Upper lobe of right lung (tissue), 1 donor: ENCODE data around the gene ALKBH6. TPM values are rescaled to one million over a fixed set of nuclear protein-coding genes. Genes with fewer than 3 reads are reported as not detected.

Experiments used
- ATAC-seq: fragments of 200-7000 bp; cut with Tn5 transposase; one replicate; pipeline ENCODE4 v1.9.1; 2020; ENCODE audit warnings: mild to moderate bottlenecking, moderate library complexity
- DNase-seq: peaks from one replicate; pipeline ENCODE4 v3.0.0-alpha.2; 2020
- H3K27ac ChIP-seq: fragments of 200-600 bp; one replicate; pipeline ENCODE4 v1.8.0; 2022
- H3K27me3 ChIP-seq: fragments of 200-600 bp; one replicate; pipeline ENCODE4 v1.8.0; 2022; ENCODE audit warnings: mild to moderate bottlenecking
- H3K36me3 ChIP-seq: fragments of 200-600 bp; one replicate; pipeline ENCODE4 v1.8.0; 2022
- H3K4me1 ChIP-seq: fragments of 200-600 bp; one replicate; pipeline ENCODE4 v1.8.0; 2022
- H3K4me3 ChIP-seq: fragments of 200-600 bp; one replicate; pipeline ENCODE4 v1.8.0; 2022; ENCODE audit warnings: mild to moderate bottlenecking
- H3K9me3 ChIP-seq: fragments of 200-600 bp; one replicate; pipeline ENCODE4 v1.8.0; 2022
- intact Hi-C: fragments of 100-400 bp; cut with DNase I; formaldehyde crosslinking; loops from one replicate; pipeline ENCODE4 v1.11.0; 2022
- total RNA-seq: library from RNA; stranded (reverse); fragmentation: NEBNext Ultra II Directional; extraction: Animal tissue kit (Norgen Biotek cat#: 25700); gene quantifications from one replicate; pipeline ENCODE4 v1.2.1, GENCODE V29; 2021
- TF ChIP-seq, protein P1 (sequence below): fragments of 200-600 bp; IDR thresholded peaks from one replicate; pipeline ENCODE4 v1.8.0; 2022; ENCODE audit warnings: antibody characterized with exemption
- donor health status: DM: no; HTN: yes; CAD: no; lungs with severe emphysema.

ALKBH6 gene
- total RNA-seq, 1 donor from 2014 or later = 18.7 TPM

GRCh38 chr19:36010402-36010801 is 3.6 kb downstream of the ALKBH6 start:
- Histone ChIP-seq H3K36me3 (no peaks in the 10 kb centered on the region), H3K27ac (no peak overlapping the region), H3K4me1 (peaks cover 20% of the 10 kb centered on the region), H3K4me3 (no peak overlapping the region), H3K9me3 (no peaks in the 10 kb centered on the region), H3K27me3 (no peaks in the 10 kb centered on the region)
- ATAC-seq (no peak), DNase-seq (no peak)
- TF ChIP-seq, protein P1, sequence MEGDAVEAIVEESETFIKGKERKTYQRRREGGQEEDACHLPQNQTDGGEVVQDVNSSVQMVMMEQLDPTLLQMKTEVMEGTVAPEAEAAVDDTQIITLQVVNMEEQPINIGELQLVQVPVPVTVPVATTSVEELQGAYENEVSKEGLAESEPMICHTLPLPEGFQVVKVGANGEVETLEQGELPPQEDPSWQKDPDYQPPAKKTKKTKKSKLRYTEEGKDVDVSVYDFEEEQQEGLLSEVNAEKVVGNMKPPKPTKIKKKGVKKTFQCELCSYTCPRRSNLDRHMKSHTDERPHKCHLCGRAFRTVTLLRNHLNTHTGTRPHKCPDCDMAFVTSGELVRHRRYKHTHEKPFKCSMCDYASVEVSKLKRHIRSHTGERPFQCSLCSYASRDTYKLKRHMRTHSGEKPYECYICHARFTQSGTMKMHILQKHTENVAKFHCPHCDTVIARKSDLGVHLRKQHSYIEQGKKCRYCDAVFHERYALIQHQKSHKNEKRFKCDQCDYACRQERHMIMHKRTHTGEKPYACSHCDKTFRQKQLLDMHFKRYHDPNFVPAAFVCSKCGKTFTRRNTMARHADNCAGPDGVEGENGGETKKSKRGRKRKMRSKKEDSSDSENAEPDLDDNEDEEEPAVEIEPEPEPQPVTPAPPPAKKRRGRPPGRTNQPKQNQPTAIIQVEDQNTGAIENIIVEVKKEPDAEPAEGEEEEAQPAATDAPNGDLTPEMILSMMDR = no peak
- intact Hi-C loops = no loop called here

DNA sequence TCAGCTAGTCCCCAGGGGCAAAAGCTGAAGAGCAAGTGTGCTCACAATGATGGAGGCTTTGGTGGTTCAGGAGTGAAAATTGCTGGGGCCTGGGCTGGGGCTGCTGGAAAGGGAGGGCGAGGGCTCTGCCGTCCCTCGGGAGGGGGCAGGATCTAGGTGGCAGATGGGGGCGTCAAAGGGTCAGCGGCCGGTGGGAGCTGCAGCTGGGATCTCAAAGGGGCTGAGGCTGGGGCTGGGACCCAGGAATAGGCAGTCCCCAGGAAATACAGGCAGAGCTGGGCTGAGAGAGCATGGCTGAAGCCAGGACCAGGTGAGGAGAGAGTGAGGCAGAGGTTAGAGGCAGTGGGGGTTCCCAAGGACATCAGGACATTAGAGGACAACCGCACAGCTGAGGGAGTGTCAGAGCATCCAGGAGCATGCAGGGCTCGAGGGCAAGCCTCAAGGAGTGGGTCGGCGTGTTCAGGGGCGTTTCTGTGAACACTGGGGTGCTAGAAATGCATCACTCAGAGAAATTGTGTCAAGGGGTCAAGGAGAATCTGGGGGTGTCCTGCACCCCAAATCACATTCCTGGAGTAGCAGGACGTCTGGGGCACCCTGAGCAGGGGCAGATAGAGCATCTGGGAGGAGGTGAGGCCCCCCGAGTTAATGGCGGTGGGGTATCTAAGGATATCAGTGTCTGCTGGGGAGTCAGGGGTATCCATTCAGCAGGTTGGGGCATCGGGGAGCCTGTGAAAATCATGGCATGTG is 4.2 kb downstream of the ALKBH6 start:
- Histone ChIP-seq H3K36me3 (no peaks in the 10 kb centered on the region), H3K9me3 (no peaks in the 10 kb centered on the region), H3K27ac (no peak overlapping the region), H3K4me1 (peaks cover 17% of the 10 kb centered on the region), H3K4me3 (peak overlapping the region; percentile 53), H3K27me3 (no peaks in the 10 kb centered on the region)
- intact Hi-C loops = no loop called here
- TF ChIP-seq, protein P1 = no peak
- DNase-seq = no peak
- ATAC-seq = no peak

DNA sequence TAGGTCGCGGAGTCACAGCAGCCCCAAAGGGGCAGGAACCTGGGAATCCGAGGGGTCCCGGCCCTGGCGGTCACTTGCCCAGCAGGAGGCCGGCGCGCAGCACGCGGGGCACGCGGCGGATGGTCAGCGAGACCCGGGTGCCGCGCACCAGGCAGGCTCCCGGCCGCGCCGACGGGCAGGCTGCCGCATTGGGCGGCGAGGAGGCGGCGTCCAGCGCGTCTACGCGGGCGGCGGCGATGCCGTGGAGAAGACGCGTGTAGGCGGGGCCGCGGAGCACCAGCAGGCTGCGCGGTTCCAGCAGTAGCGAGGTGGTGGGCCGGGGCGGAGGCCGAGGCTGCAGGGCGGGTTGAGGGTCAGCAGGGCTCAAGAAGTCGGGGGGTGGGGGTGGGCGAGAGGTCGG is 4.8 kb downstream of the ALKBH6 start:
- TF ChIP-seq, protein P1 = no peak
- ATAC-seq = peak; percentile 72
- Histone ChIP-seq H3K4me1 (peaks cover 14% of the 10 kb centered on the region), H3K9me3 (no peaks in the 10 kb centered on the region), H3K27me3 (no peaks in the 10 kb centered on the region), H3K36me3 (no peaks in the 10 kb centered on the region), H3K27ac (peak overlapping the region; percentile 30), H3K4me3 (peak overlapping the region; percentile 53)
- intact Hi-C loops = no loop called here
- peak; percentile 87 for DNase-seq

GRCh38 chr19:36008336-36008978 is 5.6 kb downstream of the ALKBH6 start, which contains the start of gene SYNE4:
TSS of gene SYNE4 (minus strand) at chr19:36008813. CDS start at chr19:36008681, 132 bp downstream.
- Histone ChIP-seq H3K4me1 (peaks cover 11% of the 10 kb centered on the region), H3K36me3 (no peaks in the 10 kb centered on the region), H3K4me3 (peak within 1 kb of the TSS; percentile 53), H3K27ac (peak within 1 kb of the TSS; percentile 55), H3K9me3 (no peaks in the 10 kb centered on the region), H3K27me3 (no peaks in the 10 kb centered on the region)
- intact Hi-C loops = no loop called here
- ATAC-seq (peak; percentile 88), DNase-seq (peak; percentile 87)
- TF ChIP-seq, protein P1 = no peak

GRCh38 chr19:36006955-36007354 is 7.1 kb downstream of the ALKBH6 start:
- H3K27me3 ChIP-seq = no peaks in the 10 kb centered on the region
- no peak for ATAC-seq

More at GRCh38 chr19:36006955-36007354, 7.1 kb downstream of the ALKBH6 start:
- Histone ChIP-seq H3K36me3 (no peaks in the 10 kb centered on the region), H3K27ac (no peak overlapping the region), H3K9me3 (no peaks in the 10 kb centered on the region), H3K4me1 (peaks cover 3% of the 10 kb centered on the region), H3K4me3 (no peak overlapping the region)
- DNase-seq = no peak
- TF ChIP-seq, protein P1 = no peak
- intact Hi-C loops = no loop called here
